ENCODE results near the gene GNA15.
"Not testable (repeated sequence)": the region's sequence is repeated elsewhere in the genome, so short reads cannot be mapped to it uniquely, and the experiment has no call there.

GNA15 gene

DNA sequence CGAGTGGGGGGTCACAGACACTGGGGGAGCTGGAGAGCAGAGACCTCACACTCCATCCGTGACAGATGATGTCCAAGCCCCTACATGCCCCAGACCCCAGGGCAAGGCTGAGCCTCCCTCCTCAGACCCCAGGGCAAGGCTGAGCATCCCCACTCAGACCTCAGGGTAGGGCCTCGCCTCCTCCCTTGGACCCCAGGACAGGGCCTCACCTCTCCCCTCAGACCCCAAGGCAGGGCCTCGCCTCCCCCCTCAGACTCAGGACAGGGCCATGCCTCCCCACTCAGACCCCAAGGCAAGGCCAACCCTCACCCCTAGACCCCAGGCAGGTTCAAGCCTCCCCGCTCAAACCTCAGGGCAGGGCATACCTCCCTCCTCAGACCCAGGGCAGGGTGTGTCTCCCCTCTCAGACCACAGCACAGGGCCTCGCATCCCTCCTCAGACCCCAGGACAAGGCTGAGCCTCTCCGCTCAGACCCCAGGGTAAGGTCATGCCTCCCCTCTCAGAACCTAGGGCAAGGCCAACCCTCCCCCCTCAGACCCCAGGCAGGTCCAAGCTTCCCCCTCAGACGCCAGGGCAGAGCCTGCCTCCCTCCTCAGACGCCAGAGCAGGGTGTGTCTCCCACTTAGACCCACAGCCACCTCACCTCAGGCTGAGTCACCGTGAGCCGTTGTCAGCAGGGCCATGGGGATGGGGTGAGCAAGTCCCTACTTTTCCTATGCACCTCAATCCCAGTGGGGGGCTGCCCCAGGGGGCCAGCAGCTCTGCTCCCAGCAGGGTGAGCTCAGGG, 41.1 kb downstream of the GNA15 start:
- peak; percentile 69 for DNase-seq

DNA sequence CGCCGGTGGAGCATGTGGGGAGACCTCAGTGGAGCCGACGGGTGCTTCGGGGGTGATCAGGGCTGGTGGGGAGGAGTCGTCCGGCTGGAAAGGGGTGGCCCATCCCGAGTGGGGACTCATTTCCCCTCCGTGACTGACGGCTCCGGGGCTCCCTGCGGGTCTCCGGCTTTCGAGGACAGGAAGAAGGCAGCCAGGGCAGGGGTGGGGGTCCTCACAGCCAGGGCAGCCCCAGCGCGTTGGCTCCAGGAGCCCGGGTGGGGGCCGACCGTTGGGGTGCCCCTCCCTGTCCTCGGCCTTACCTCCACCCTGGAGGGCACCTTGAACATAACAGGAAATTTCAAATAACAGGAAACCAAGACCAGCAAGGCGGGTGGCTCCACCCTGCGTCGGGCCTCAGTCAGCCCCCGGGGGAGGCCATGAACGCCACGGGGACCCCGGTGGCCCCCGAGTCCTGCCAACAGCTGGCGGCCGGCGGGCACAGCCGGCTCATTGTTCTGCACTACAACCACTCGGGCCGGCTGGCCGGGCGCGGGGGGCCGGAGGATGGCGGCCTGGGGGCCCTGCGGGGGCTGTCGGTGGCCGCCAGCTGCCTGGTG, 42.6 kb downstream of the GNA15 start, which contains the start of gene S1PR4:
S1PR4 (plus strand) TSS at position 393 of the 596 bp plus-strand sequence; CDS start at position 417, 24 bp downstream.
- DNase-seq: peak; percentile 57

DNA sequence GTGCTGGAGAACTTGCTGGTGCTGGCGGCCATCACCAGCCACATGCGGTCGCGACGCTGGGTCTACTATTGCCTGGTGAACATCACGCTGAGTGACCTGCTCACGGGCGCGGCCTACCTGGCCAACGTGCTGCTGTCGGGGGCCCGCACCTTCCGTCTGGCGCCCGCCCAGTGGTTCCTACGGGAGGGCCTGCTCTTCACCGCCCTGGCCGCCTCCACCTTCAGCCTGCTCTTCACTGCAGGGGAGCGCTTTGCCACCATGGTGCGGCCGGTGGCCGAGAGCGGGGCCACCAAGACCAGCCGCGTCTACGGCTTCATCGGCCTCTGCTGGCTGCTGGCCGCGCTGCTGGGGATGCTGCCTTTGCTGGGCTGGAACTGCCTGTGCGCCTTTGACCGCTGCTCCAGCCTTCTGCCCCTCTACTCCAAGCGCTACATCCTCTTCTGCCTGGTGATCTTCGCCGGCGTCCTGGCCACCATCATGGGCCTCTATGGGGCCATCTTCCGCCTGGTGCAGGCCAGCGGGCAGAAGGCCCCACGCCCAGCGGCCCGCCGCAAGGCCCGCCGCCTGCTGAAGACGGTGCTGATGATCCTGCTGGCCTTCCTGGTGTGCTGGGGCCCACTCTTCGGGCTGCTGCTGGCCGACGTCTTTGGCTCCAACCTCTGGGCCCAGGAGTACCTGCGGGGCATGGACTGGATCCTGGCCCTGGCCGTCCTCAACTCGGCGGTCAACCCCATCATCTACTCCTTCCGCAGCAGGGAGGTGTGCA, 43.3 kb downstream of the GNA15 start:
- no peak for DNase-seq

DNA sequence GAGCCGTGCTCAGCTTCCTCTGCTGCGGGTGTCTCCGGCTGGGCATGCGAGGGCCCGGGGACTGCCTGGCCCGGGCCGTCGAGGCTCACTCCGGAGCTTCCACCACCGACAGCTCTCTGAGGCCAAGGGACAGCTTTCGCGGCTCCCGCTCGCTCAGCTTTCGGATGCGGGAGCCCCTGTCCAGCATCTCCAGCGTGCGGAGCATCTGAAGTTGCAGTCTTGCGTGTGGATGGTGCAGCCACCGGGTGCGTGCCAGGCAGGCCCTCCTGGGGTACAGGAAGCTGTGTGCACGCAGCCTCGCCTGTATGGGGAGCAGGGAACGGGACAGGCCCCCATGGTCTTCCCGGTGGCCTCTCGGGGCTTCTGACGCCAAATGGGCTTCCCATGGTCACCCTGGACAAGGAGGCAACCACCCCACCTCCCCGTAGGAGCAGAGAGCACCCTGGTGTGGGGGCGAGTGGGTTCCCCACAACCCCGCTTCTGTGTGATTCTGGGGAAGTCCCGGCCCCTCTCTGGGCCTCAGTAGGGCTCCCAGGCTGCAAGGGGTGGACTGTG, 44.0 kb downstream of the GNA15 start:
- DNase-seq: no peak

DNA sequence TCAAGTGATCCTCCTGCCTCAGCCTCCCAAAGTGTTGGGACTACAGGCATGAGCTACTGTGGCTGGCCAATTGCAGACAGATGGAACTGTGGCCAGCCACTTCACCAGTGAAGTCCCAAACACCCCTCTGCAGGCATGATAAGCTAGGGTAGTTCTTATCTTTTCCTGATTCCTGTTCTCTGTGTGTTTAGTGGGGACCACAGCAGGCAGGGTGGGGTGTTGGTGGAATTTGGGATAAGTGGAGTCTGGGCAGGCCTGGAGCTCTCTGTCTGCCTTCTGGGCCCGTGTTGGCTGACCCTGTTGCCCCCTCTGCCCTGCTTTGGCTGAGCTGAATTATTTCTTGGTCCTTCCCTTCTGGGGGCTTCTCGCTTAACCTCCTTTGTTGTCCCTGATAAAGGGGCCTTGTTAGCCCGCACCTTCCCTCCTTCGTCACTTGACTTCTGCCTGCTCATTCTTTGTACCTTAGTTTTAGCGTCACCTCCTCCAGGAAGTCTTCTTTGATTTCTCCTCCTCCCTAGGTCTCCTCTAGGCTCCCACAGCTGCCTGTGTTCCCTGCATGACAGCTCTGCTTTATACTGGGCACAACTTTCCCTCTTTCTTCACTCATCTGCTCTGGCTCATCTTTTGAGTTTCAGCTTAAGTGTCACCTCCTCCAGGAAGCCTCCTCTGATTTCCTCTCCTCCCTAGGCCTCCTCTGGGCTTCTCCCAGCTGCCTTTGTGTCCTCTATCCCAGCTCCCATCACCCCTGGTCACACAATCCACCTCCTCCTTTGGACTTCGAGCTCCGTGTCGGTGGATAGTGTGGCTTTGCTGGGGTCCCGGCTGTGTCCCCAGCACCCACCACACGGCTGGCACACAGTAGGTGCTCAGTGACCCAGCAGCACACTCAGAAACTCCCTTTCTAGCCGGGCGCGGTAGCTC, 48.1 kb downstream of the GNA15 start:
- DNase-seq: no peak

DNA sequence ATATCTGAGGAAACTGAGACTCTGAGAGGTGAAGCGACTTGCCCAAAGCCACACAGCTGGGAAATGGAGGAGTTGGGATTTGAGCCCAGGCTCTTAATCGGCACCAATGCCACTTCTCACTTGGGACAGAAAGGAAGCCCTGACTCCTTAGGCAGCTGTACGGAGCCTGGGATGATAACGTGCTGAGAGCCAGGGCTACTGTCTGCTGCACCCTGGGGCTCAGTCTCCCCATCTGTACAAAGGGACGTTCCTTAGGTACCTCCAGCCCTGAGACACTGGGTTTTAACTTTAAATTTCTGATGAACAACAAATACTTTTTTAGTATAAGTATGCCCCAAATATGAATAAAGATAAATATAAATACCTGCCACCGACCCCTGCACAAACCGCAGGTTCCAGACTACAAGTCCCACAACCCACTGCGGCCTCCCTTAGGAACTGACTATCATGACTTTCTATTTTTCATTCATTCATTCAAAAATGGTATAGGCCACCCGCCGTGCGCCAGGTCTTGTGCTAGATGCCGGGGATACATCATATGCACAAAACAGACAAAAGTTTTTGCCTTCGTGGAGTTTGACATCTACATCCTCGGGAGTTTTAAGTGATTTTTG, 49.1 kb downstream of the GNA15 start:
- peak; percentile 69 for DNase-seq

DNA sequence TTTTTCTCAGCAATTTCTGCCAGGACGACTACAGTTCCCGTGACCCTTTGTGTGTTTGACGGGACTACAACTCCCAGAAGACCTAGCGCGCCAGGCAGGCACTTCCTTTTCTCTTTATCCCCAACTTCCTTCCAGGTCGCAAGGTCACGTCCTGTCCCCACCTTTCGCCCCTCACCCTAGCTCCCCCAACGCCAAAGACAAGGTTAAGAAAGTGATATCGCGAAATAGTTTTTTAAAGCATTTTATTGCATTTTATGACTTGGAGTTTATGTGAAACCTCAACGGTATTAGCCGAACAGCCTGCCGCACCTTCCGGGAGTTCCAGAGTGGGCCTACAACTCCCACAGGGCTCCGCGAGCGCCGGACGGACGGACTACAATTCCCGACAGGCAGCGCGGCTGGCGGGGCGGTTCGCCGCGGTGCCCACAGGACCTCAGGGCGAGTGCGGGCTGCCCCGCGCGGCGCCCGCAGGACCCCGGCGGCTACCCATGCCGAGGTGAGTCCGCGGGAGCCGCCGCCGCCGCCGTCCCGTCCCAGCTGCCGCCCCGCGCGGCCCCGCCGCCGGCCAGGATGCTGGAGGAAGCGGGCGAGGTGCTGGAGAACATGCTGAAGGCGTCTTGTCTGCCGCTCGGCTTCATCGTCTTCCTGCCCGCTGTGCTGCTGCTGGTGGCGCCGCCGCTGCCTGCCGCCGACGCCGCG, 49.8 kb downstream of the GNA15 start, which contains the start of gene NCLN:
NCLN (plus strand) TSS at position 470 of the 699 bp plus-strand sequence; CDS start at position 571, 101 bp downstream.
- peak; percentile 94 for DNase-seq

DNA sequence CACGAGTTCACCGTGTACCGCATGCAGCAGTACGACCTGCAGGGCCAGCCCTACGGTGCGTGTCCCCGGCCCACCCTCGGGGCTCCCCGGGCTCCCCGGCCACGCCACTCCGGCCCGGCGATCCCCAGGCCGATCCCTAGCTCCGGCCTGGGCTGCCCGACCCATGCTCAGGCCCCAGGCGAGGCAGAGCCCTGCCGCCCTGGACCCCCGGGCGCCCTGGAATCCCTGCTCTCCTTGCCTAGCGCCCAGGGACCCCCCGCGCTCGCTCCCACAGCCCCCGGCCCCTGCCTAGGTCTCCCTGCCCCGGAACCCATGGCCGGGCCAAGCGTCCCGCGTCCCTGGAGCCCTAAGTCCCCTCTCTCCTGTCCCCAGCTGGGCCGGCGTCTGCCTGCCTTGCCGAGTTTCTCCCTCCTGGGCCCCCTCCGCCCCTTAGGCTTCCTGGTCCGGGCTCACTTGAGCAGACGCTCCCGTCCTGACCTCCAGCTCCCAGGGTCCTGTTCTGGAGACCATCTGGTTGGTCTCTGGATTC, 50.4 kb downstream of the GNA15 start:
- DNase-seq: no peak

DNA sequence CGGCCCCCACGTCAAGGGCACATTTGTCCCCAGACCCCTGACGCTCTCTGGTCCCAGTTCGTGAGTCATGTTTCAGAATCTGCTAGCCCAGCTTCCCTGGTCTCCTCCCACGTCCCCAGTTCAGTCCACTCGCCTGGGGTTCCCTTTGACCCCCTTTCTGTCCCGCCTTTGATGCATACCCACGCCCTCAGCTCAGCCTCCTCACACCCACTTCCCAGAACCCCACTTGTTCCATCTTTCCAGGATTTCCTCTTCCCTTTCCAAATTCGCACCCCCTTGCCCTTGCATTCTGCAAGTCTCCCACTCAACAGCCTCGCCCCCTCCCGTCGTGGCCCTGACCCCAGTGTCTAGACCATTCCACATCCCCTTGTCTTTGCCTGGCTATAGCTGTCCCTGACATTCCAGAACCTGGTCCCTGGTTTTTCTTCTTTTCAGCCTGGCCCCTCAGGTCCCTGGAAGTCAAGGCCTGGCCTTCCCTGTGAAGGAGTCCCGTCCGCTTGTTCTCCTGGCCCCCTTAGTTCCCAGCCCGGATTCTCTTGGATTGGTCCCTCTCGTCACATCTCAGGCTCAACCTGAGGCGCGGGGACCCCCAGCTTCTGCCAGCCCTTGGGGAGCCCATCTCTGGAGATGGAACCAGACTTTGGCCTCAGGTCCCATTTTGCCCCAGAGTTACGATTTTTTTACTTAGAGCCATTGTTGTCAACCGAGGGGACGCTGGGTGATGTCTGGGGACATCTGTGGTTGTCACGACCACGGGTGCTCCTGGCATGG, 51.2 kb downstream of the GNA15 start:
- no peak for DNase-seq

DNA sequence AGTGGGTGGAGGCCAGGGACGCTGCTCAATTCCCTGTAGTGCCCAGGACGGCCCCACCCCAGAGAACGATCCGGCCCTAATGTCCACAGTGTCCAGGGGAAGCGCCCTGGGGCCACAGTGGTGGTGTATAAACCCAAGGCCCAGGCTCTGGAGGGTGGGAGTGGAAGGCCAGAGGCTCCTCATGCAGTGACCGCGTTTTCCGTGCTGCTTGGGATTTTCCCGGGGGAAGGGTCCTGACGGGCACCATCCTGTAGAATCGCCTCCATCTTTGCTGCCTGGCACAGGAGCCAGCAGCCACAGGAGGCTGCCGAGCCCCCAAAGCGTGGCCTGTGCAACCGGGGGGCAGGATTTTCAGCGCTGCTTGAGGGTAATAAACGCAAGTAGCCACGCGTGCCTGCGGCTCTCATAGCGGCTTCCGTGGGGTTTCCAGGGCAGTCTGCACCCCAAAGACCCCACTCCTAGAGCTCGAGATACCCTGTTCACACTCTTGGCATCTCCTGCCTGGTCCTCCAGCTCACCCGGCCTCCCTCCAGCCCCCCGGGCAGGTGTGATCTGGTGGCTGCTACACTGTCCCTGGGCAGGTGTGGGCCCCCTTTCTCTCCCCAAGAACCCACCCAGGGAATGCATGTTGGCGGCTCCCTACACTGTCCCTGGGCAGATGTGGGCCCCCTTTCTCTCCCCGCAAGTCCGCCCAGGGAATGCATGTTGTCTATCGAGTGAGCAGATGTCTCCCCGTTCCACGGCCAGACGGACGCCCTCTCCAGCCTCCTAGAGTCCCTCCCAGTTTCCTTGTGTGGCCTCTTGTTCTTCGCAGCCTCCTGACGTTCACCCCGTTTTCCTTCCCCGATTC, 52.1 kb downstream of the GNA15 start:
- DNase-seq: no peak

DNA sequence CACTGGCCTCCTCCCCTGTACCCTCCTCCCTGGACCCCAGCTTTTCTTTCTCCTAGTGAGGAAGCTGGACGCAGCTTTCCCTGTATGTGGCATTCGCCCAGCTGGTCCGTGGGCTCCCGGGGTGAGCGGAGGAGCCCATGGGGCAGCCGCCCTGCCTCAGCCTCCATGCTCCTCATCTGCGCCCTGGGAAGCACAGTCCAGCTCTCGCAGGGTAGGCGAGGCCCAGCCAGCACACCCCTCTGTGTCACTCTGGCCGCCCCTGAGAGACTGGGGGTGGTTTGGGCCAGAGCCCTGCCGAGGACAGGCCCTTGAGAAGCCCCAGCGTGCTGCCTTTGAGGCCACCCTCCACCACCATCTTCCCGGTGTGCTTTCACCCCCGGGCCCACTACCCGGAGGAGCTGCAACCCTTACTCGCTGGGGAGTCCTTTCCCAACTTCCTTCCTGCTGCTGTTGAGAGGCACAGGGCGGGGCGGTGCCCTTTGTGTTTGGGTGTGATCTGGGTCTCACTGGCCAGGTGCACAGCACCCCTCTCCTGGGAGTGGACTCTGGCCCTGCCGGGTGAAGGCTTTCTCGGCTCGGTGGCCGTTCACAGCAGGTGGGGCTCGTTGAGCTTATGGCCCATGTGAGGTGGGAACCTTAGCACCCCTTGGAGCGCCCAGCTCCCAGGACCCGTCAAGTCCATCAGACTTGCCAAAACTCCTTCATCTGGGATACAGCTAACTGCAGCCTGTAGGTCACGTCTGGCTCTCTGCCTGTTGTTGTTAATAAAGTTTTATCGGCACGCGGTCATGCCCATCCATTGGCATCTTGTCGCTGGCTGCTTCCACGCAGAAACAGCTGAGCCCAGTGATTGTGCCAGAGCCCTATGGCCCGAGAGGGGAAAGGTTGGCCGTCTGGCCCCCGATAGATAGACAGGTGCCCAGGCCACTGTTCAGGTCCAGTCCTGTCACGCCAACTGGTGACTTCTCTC, 53.1 kb downstream of the GNA15 start:
- no peak for DNase-seq

DNA sequence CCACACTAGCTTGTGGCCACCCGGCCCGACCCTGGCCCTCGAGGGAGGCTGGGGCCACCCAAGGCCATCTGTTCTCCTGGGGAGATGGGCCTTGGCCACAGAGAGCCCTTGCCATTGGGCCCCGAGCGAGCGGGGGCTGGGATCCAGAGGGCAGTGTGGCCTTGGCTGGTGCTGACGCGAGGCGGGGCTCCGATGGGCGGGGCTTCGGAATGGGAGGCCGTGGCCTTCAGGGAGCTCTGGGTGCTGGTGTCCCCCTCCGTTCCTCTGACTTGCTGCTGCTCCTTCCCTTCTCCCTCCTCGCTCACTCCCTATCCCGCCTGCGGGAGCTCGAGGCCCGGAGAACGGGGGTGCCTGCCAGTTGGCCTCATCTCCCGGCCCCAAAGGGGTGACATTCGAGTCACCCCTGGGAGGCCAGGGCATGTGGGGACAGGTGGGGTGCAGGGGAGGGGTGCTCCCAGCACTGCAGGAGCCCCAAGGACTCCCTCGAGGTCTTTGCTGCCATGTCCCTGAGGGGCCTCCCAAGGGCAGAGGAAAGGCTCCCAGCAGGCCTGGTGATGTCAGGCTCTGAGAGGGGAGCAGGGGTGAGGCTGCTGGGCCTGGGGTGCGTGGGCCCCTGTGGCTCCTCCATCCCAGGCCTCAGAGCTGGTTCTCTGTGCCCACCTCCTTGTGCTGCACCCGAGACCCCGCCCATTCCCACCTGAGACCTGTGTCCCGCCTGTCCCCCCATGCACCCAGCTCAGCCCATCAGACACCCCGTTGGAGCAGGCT, 54.1 kb downstream of the GNA15 start:
- no peak for DNase-seq

DNA sequence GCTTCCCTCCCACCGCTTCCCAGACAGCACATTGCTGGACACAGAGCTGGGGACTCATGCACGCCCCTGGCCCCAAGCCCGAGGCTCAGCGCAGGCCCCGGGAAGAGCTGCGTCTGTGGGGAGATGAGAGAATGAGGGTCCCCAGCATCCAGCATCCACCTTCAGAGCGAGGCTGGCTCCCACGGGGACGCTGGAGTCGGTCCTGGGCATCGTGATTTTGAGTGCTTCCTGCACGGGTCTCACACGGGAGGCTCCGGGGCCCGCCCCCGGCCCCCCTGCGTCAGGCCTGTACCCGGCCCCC, 54.6 kb downstream of the GNA15 start:
- DNase-seq: no peak

DNA sequence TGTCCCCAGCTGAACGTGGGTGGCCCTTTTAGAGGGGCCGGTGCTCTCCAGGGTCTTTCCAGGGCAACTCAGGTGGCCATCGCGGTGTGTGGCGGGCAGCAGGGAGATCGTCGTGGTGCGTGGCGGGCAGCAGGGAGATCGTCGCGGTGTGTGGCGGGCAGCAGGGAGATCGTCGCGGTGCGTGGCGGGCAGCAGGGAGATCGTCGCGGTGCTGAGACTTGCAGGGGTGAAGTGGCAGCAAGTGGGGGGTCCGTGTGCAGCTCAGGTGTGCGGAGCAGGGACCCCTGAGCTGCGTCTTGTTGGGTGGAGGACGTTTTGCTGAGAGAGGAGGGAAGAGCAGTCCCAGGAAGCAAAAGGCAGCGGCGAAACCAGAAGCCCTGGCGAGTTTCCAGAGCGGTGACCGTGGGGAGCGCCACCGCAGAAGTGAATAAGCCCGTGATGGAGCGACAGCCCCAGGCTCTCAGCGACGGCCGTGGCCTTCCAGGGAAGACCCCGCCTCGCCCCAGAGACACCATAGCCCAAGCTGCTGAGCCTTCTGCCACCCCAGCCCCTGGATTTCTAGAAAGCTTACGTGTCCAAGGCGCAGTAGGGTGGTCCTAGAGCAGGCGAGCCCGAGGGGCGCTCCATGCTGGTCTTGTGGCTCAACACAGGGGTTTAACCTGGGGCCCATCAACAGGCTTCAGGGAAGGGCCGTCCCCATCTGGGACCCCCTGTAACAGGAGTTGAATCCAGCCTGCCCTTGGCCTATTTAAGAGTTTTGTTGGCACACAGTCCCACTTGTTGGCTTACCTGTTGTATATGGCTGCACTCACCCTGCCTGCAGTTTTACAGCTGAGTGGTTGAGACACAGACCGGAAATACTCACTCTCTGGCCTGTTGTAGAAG, 55.3 kb downstream of the GNA15 start:
- DNase-seq: no peak

DNA sequence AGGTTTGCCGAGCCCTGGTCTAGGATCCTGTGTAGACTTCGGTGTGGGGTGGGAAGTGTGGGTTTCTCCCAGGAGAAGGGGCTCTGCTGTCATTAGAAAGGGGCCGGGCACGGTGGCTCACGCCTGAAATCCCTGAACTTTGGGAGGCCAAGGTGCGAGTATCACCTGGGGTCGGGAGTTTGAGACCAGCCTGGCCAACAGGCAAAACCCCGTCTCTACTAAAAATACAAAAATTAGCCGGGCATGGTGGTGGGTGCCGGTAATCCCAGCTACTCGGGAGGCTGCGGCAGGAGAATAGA, 55.9 kb downstream of the GNA15 start:
- not testable (repeated sequence) for DNase-seq

DNA sequence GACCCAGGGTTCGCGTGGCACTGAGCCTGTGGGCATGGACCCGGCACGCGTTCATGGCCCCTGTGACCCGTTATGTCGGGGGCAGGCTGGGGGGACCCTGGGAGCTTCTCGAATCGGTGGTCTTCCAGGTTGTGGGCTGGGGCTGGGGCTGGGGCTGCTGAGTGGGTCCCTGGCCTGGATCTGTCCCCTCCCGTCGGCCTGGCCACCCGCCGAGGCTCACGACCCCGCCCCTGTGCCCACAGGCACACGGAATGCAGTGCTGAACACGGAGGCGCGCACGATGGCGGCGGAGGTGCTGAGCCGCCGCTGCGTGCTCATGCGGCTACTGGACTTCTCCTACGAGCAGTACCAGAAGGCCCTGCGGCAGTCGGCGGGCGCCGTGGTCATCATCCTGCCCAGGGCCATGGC, 56.4 kb downstream of the GNA15 start:
- DNase-seq: no peak

All from effector CD4-positive, alpha-beta T cell (primary cell).